Measurements from ENCODE around the gene RGS1. TPM values are rescaled to one million over a fixed set of nuclear protein-coding genes. Genes with fewer than 3 reads are reported as not detected.
"Not testable (repeated sequence)": the region's sequence is repeated elsewhere in the genome, so short reads cannot be mapped to it uniquely, and the experiment has no call there.

The RGS1 gene
- total RNA-seq, 1 experiment from 2014 or later: not detected

GRCh38 chr1:192529811-192530210 is 45.8 kb upstream of the RGS1 start:
- Histone ChIP-seq H3K4me2 (ENCODE audit: low read length) (peak overlapping the region; percentile 35; the same call in 1 of the 2 replicates), H3K9ac (ENCODE audit: low read length) (peak overlapping the region; percentile 27; the same call in 1 of the 2 replicates)
- no peak for ATAC-seq

GRCh38 chr1:192530254-192530653 is 45.3 kb upstream of the RGS1 start:
- no peak overlapping the region for H3K4me3 ChIP-seq (ENCODE audit: low read length)
- ATAC-seq (peak; percentile 20; the same call in 1 of the 2 replicates), DNase-seq (peak; percentile 8)
- H3K9me2 ChIP-seq (replicated peaks; ENCODE audit: low read length): no peaks in the 10 kb centered on the region
- H4K20me1 ChIP-seq (ENCODE audit: low read length): no peaks in the 10 kb centered on the region
- no peaks in the 10 kb centered on the region for H3F3A ChIP-seq (ENCODE audit: low read length, unreplicated experiment)
- no peaks in the 10 kb centered on the region for H3K36me3 ChIP-seq (ENCODE audit: low read depth, low read length)
- H3K79me2 ChIP-seq (ENCODE audit: low read length): no peaks in the 10 kb centered on the region
- no peaks in the 10 kb centered on the region for H3K9me3 ChIP-seq (ENCODE audit: low read length)
- H3K27me3 ChIP-seq (ENCODE audit: low read length): no peaks in the 10 kb centered on the region
- BruUV-seq (replicated peaks): no TSS peak
- H3K4me2 ChIP-seq (ENCODE audit: low read length): peak overlapping the region; percentile 35
- peak overlapping the region; percentile 27 for H3K9ac ChIP-seq (ENCODE audit: low read length)
- ChIA-PET POLR2A (ENCODE audit: unreplicated experiment) (no interaction called here), CTCF (no interaction called here)
- H3K27ac ChIP-seq (ENCODE audit: low read length): peak overlapping the region; percentile 77
- H2AFZ ChIP-seq (ENCODE audit: low read length): peak overlapping the region; percentile 46; the same call in 1 of the 2 replicates
- H3K4me1 ChIP-seq (ENCODE audit: insufficient read depth, low read length): peaks cover 26% of the 10 kb centered on the region
- intact Hi-C loops (cut with micrococcal nuclease): loop anchor here (5.0 kb wide), 1 partner anchor 43 kb away; no protein-coding TSS in a partner anchor
- TF ChIP-seq EZH2phosphoT487 (IDR thresholded peaks at IDR 0.05; ENCODE audit: borderline replicate concordance, low read length) (no peak), EZH2 (IDR thresholded peaks at IDR 0.05; ENCODE audit: low read length, unreplicated experiment) (no peak), CTCF (conservative IDR thresholded peaks at IDR 0.05; ENCODE audit: low read depth, low read length) (no peak)

More at GRCh38 chr1:192529811-192530210, 45.8 kb upstream of the RGS1 start:
- Histone ChIP-seq H3K36me3 (ENCODE audit: low read depth, low read length) (no peaks in the 10 kb centered on the region), H3K9me3 (ENCODE audit: low read length) (no peaks in the 10 kb centered on the region), H3K4me3 (ENCODE audit: low read length) (no peak overlapping the region), H4K20me1 (ENCODE audit: low read length) (no peaks in the 10 kb centered on the region), H3K79me2 (ENCODE audit: low read length) (no peaks in the 10 kb centered on the region), H3K27me3 (ENCODE audit: low read length) (no peaks in the 10 kb centered on the region), H3K4me1 (ENCODE audit: insufficient read depth, low read length) (peaks cover 26% of the 10 kb centered on the region), H3K27ac (ENCODE audit: low read length) (peak overlapping the region; percentile 77), H2AFZ (ENCODE audit: low read length) (peak overlapping the region; percentile 46; the same call in 1 of the 2 replicates), H3F3A (ENCODE audit: low read length, unreplicated experiment) (no peaks in the 10 kb centered on the region), H3K9me2 (replicated peaks; ENCODE audit: low read length) (no peaks in the 10 kb centered on the region)
- no peak for TF ChIP-seq EZH2 (IDR thresholded peaks at IDR 0.05; ENCODE audit: low read length, unreplicated experiment)
- no peak for TF ChIP-seq EZH2phosphoT487 (IDR thresholded peaks at IDR 0.05; ENCODE audit: borderline replicate concordance, low read length)
- no peak for TF ChIP-seq CTCF (conservative IDR thresholded peaks at IDR 0.05; ENCODE audit: low read depth, low read length)
- no TSS peak for BruUV-seq (replicated peaks)
- DNase-seq: no peak
- ChIA-PET POLR2A (ENCODE audit: unreplicated experiment) (no interaction called here), CTCF (no interaction called here)
- intact Hi-C loops (cut with micrococcal nuclease): loop anchor here (5.0 kb wide), 1 partner anchor 43 kb away; no protein-coding TSS in a partner anchor

- H2AFZ ChIP-seq (ENCODE audit: low read length); H3K79me2 ChIP-seq (ENCODE audit: low read length); H3K9me3 ChIP-seq (ENCODE audit: low read length); H4K20me1 ChIP-seq (ENCODE audit: low read length); H3F3A ChIP-seq (ENCODE audit: low read length, unreplicated experiment); BruUV-seq (replicated peaks); H3K4me3 ChIP-seq (ENCODE audit: low read length); H3K9me2 ChIP-seq (replicated peaks; ENCODE audit: low read length); POLR2A ChIA-PET (ENCODE audit: unreplicated experiment); H3K36me3 ChIP-seq (ENCODE audit: low read depth, low read length); H3K27me3 ChIP-seq (ENCODE audit: low read length); CTCF ChIA-PET: not testable (repeated sequence)
- peaks cover 26% of the 10 kb centered on the region for H3K4me1 ChIP-seq (ENCODE audit: insufficient read depth, low read length)
- peak; percentile 86 for DNase-seq
- intact Hi-C loops (cut with micrococcal nuclease): loop anchor here (1.0 to 5.0 kb wide), 2 partner anchors 14 to 44 kb away; no protein-coding TSS in a partner anchor
- ATAC-seq: peak; percentile 96
- H3K9ac ChIP-seq (ENCODE audit: low read length): peak overlapping the region; percentile 27; the same call in 1 of the 2 replicates
- peak overlapping the region; percentile 77 for H3K27ac ChIP-seq (ENCODE audit: low read length)
- peak overlapping the region; percentile 35 for H3K4me2 ChIP-seq (ENCODE audit: low read length)
These were observed 44.4 kb upstream of the RGS1 start for GRCh38 chr1:192531037-192531703.
